Astrocyte of the spinal cord (primary cell): ENCODE measurements around the gene NIFK.
"Not testable (repeated sequence)": the region's sequence is repeated elsewhere in the genome, so short reads cannot be mapped to it uniquely, and the experiment has no call there.

ENCODE experiments used
- DNase-seq: peaks from one replicate; pipeline ENCODE4 v3.0.0; 2011; ENCODE audit warnings: low read depth, low spot score
- H3K4me3 ChIP-seq: 2 replicates; pipeline ENCODE4 v1.5.1; 2011; ENCODE audit warnings: low read depth, mild to moderate bottlenecking, low read length, moderate library complexity
- CTCF ChIP-seq: IDR thresholded peaks from 2 replicates; pipeline ENCODE4 v1.5.1; 2012; ENCODE audit warnings: low read depth, mild to moderate bottlenecking, low read length, inconsistent platforms
- in situ Hi-C: cut with HindIII; loops from 2 replicates; pipeline ENCODE4 v1.10.0; 2017; ENCODE audit warnings: low sequenced_read_pairs

NIFK gene

GRCh38 chr2:121754851-121755236 lies 18.2 kb upstream of the NIFK start:
- TF ChIP-seq CTCF = no peak
- in situ Hi-C loops = no loop called here
- H3K4me3 ChIP-seq = peak overlapping the region; percentile 94
- no peak for DNase-seq

GRCh38 chr2:121748202-121748601 lies 11.5 kb upstream of the NIFK start:
- in situ Hi-C loops = no loop called here
- TF ChIP-seq CTCF = peak; percentile 41
- peak; percentile 42 for DNase-seq
- H3K4me3 ChIP-seq = no peak overlapping the region

DNA sequence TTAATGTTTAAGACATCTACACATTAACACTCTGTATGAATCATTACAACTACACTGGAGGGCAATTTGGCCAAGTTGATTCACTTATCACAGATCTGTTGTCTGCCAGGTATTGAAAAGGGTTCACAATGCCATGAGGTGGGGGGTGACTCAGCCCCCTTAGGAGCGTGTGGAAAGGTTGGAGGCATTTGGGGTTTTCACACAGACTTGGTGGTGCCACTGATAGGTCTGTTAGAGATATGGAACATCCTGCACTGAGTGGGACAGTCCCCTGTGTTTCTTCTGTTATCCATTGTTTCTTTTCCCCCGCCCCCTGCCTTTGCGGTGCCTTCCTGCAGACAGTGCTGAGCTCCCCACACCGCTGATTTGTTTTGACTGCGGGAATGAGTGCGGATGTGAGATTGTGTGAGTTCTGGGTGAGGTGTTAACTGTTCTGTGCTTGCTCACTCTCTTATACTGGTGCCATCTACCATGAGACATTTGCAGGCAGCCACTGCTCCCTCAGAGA lies 9.4 kb upstream of the NIFK start:
- H3K4me3 ChIP-seq = no peak overlapping the region
- no peak for TF ChIP-seq CTCF
- in situ Hi-C loops = no loop called here
- no peak for DNase-seq

DNA sequence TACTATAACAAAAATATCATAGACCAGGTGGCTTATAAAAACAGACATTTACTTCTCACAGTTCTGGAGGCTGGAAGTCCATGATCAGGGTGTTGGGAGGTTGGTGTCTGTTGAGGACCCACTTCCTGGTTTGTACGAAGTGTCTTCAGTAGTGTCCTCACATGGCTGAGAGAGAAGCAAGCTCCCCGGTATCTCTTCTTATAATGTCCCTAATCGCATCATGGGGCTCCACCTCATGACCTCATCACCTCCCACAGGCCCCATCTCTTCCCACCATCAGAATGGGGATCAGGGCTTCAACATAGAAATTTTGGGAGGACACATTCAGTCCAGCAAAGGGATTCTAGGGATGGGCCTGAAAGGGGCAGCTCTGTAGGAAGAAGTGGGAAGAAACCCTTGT lies 4.8 kb upstream of the NIFK start:
- no peak for DNase-seq
- no peak for TF ChIP-seq CTCF
- in situ Hi-C loops = no loop called here

DNA sequence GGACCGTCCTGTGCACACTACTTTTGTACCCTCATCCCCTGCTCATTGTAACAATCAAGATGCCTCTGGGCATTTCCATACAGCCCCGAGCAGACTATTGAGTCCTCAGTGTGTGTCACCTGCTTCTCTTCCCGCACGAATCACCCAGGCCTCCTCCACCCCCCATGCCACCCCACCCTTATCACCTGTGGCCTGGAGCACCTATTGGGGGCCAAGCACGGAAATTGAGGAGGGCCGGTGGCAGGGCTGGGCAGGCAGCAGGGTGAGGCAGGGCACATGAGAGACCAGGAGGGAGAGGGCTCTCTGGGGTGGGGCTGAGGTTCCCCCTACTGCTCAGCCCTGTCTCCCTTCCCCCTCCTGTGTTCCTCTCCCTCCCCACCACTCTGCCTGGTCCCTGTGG lies 4.3 kb upstream of the NIFK start:
- no peak for TF ChIP-seq CTCF
- H3K4me3 ChIP-seq = no peak overlapping the region
- no peak for DNase-seq
- in situ Hi-C loops = no loop called here

More for the DNA sequence above, 4.8 kb upstream of the NIFK start:
- no peak overlapping the region for H3K4me3 ChIP-seq

DNA sequence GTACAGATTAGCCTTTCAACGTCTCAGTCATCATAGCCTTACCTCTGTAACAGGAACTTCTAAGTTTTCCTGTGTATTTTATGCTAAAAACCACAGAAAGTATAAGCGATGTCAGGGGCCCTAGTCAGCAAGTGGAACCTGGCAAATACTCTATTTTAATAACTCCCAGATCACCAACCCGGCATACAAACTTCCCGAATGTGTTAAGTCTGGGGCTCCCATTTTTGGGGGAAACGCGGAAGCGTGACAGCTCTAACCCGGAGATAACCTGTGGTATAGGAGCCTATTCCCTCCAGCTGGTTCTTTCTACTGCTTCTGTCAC lies 574 bp downstream of the NIFK start:
- H3K4me3 ChIP-seq = peak overlapping the region; percentile 100
- DNase-seq = no peak
- no peak for TF ChIP-seq CTCF
- in situ Hi-C loops = no loop called here

DNA sequence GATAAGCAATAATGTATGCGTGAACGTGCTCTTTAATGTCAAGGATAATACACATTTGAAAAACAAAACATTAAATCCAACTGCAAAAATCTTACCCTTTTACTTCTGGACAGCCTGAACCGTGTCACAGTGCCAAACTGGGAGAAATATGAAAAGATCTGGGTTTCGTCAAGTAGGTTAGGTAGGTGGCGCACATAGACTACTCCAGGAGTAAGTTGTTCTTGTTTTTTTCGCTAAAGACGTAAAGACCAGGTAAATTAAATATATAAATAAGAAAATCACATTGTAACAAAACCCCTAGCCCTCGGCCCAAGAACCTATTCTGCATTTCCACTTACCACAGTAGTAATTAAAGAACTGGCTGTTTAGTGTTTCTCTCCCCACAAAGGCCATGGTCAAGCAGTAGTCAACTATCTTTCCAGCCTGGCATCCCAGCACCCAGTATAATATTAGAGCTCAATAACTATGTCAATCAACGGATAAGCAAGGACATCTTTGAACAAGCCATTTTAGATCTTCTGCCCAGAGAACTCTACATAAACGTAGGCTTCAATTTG lies 1.1 kb downstream of the NIFK start:
- peak; percentile 10 for DNase-seq
- in situ Hi-C loops = no loop called here
- no peak for TF ChIP-seq CTCF
- H3K4me3 ChIP-seq = peak overlapping the region; percentile 100

- H3K4me3 ChIP-seq, in situ Hi-C loops, DNase-seq: not testable (repeated sequence)
These were observed 2.1 kb downstream of the NIFK start for GRCh38 chr2:121734544-121734943.
